Lower leg skin (tissue), 4 donors: ENCODE data around the gene NINL. TPM values are rescaled to one million over a fixed set of nuclear protein-coding genes. Genes with fewer than 3 reads are reported as not detected.
"Not testable (repeated sequence)": the region's sequence is repeated elsewhere in the genome, so short reads cannot be mapped to it uniquely, and the experiment has no call there.

Experiments used
- DNase-seq, 2 donors: peaks; one replicate each; pipeline ENCODE4 v3.0.0-alpha.2; 2019; ENCODE audit warnings: low spot score in 2 of 2
- H3K4me3 ChIP-seq: fragments of 200-600 bp; sonication (generic); 2 replicates; pipeline ENCODE4 v1.5.1; 2017; ENCODE audit warnings: mild to moderate bottlenecking, low read depth; ENCODE audit not compliant: poor library complexity, severe bottlenecking
- POLR2A ChIP-seq, 2 donors: fragments of 450-650 bp; IDR thresholded peaks; one replicate each; pipeline ENCODE4 v1.6.1; 2016 to 2017; ENCODE audit warnings: antibody characterized with exemption in 2 of 2, mild to moderate bottlenecking in 1 of 2, moderate library complexity in 1 of 2
- WGBS, 2 donors: methylation state at CpG; one replicate each; pipeline ENCODE4 v1.1.5; 2018; 5-methylcytosine and 5-hydroxymethylcytosine counted together
- intact Hi-C: fragments of 100-400 bp; cut with DNase I; formaldehyde crosslinking; loops from one replicate; pipeline ENCODE4 v1.15.0; 2023; ENCODE audit warnings: low total_unique reads
- total RNA-seq, 4 donors: library from RNA; depleted of rRNA; stranded (reverse); fragments of >200 nt; gene quantifications; one replicate each; pipeline ENCODE4 v1.1.0, GENCODE V29; 2016
- TF ChIP-seq, protein P1 (sequence below), 3 donors: fragments of 450-650 bp; IDR thresholded peaks; one replicate each; pipeline ENCODE4 v1.5.1; 2016; ENCODE audit warnings: antibody characterized with exemption in 3 of 3, mild to moderate bottlenecking in 3 of 3, moderate library complexity in 2 of 3

The NINL gene
- total RNA-seq = 1 to 10 TPM; 2.1 to 4.7 (median 3.7) TPM

DNA sequence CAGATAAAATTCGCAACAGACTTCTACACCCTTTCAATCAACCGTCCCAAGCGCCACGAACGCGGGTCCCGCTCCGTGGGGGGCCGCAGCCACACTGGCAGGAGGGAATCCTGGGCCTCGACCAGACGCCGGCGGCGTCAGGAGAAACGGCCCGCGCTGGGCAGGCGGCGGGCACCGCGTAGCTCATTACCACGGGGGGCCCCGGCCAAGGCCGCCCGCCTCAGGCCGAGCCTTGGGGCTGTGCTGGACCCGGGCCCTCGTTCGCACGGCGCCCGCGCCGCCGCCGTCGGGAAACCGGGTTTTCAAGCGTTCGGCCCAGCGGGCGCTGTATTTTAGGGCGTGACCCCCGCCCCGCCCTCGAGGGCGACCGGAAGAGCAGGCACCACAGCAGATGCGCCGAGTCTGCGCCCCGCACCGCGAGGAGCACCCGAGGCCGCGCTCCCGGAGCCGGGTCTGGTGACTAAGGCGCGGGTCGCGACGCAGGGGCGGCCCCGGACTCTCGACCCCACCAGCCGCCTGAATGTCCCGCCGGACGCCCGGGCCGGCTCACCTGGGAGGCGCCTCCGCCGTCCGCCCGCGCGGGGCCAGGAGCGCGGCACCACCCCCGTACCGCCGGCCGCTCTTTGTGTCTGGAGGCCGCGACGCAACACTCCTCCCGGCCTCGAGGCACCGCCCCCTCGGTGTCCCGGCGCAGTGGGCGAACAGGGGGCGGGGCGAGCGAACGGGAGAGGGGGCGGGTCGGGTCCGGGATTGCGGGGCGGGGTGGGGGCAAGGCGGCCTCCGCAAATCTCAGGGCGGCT is at the start of gene NINL:
NINL (minus strand) TSS at position 627 of the 800 bp plus-strand sequence. CDS start 58,944 bp downstream, outside the sequence.
- 3 to 4% methylated on average over 26 to 39 of the region's 108 CpGs for WGBS, 2 donors

DNA sequence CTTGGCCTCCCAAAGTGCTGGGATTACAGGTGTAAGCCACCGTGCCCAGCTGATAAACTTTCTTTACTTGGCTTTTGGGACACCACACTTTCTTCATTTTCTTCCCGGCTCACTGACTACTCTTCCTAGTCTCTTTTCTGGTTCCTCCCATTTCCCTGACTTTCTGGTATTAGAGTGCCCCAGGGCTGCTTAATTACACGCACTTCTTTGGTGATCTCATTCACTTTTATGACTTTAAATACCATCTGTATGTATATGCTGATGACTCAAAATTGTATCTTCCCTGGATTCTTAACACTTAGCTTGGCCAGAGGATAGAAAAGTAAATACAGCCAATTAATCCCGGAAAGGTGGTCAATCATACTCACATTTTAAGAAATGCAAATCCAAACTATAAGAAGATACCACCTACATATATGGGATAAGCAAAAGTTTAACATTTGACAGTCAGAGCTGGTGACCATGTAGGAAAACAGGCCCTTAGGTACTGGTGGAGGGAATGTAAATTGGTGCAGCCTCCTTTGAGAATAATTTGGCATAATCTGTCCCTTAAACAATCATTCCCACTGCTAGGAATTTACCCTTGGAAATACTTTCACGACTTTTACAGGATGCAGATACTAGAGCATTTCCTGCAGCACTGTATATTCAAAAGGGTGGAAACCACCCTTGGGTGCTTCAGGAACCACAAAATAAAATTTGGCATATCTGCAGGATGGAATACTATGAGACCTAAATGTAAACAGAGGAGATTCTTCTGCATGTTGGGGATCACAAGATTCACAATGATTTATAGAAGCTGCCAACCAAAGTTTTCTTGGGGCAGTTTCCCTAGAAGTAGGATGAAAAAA is 47.8 kb upstream of the NINL start:
- DNase-seq = no peak
- TF ChIP-seq, protein P1, sequence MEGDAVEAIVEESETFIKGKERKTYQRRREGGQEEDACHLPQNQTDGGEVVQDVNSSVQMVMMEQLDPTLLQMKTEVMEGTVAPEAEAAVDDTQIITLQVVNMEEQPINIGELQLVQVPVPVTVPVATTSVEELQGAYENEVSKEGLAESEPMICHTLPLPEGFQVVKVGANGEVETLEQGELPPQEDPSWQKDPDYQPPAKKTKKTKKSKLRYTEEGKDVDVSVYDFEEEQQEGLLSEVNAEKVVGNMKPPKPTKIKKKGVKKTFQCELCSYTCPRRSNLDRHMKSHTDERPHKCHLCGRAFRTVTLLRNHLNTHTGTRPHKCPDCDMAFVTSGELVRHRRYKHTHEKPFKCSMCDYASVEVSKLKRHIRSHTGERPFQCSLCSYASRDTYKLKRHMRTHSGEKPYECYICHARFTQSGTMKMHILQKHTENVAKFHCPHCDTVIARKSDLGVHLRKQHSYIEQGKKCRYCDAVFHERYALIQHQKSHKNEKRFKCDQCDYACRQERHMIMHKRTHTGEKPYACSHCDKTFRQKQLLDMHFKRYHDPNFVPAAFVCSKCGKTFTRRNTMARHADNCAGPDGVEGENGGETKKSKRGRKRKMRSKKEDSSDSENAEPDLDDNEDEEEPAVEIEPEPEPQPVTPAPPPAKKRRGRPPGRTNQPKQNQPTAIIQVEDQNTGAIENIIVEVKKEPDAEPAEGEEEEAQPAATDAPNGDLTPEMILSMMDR (IDR thresholded peaks at IDR 0.05) = no peak
- no peak for TF ChIP-seq POLR2A (IDR thresholded peaks at IDR 0.05)
- WGBS, 2 donors = 47 to 48% methylated on average over 5 of the region's 5 CpGs
- intact Hi-C loops = no loop called here
- no peak overlapping the region for H3K4me3 ChIP-seq

More for the DNA sequence above, at the start of gene NINL:
- DNase-seq = peak in 1 of 2 donors; percentile 87
- intact Hi-C loops = no loop called here
- peak within 1 kb of the TSS; percentile 47 for H3K4me3 ChIP-seq
- TF ChIP-seq, protein P1 (IDR thresholded peaks at IDR 0.05) = no peak
- TF ChIP-seq POLR2A (IDR thresholded peaks at IDR 0.05) = no peak

DNA sequence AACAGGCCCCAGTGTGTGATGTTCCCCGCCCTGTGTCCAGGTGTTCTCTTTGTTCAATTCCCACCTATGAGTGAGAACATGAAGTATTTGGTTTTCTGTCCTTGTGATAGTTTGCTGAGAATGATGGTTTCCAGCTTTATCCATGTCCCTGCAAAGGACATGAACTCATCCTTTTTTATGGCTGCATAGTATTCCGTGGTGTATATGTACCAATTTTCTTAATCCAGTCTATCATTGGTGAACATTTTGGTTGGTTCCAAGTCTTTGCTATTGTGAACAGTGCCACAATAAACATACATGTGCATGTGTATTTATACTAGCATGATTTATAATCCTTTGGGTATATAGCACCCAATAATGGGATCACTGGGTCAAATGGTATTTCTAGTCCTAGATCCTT is 45.3 kb upstream of the NINL start:
- WGBS, 2 donors = 93 to 96% methylated on average over 2 of the region's 2 CpGs
- H3K4me3 ChIP-seq, DNase-seq, intact Hi-C loops: not testable (repeated sequence)

DNA sequence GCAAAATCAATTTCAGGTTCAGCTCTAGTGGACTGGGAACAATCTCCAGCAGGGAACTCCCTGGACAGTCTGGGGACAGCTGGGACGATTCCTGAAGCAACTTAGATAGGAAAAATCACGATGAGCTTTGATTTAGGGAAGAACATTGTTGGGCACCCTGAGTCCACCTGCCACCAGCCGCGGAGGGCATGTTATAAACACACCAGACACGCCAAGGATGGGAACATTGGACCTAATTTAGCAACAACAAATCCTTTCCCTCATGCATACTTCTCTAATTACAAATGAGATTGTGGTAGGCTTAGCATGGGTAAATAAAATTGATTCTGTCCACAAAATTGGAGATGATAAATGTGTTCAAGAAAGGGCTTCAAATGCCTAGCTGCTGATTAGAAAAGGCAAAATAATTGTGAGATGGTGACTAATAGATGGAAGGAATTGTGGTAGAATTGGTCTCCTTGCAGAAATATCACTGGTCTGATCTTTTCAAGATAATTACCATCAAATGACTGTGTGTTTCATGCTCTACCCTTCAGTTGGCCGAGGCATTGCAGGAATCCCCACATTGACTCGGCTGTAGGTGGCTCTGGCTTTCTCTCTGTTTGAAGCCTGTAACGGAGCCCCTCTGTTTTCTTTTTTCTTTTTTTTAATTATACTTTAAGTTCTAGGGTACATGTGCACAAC is 44.6 kb upstream of the NINL start:
- intact Hi-C loops = no loop called here
- DNase-seq = no peak
- TF ChIP-seq, protein P1 (IDR thresholded peaks at IDR 0.05) = no peak
- no peak for TF ChIP-seq POLR2A (IDR thresholded peaks at IDR 0.05)
- no peak overlapping the region for H3K4me3 ChIP-seq
- 89 to 90% methylated on average over 8 of the region's 8 CpGs for WGBS, 2 donors

DNA sequence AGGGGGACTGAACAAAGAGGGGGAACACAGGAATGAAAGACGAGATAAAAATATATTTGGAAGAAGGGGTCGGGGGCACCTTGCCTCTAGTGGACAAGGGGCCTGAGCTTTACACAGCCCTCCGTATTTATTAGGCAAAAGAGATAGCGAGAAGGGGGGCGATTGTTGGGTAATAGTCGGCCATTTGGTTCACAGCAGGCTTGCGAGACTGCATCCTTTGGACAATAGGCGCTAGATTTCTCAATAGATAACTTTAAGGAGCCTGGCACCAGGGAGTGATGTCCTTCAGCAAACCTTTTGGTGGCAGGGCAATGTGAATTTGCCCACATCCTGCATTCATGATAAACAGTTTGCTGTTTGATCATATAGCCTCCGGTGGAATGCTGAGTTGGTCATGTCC is 41.4 kb upstream of the NINL start:
- TF ChIP-seq POLR2A (IDR thresholded peaks at IDR 0.05) = no peak
- TF ChIP-seq, protein P1 (IDR thresholded peaks at IDR 0.05) = no peak
- intact Hi-C loops = no loop called here
- no peak for DNase-seq
- no peak overlapping the region for H3K4me3 ChIP-seq
- WGBS, 2 donors = 87 to 89% methylated on average over 9 of the region's 9 CpGs
